ENCODE data around the gene HTRA3.
"Not testable (repeated sequence)": the region's sequence is repeated elsewhere in the genome, so short reads cannot be mapped to it uniquely, and the experiment has no call there.

GRCh38 chr4:8341281-8341680 is 71.7 kb downstream of the HTRA3 start:
- TF ChIP-seq CTCF, EZH2, EZH2phosphoT487 (IDR thresholded peaks at IDR 0.05): not testable (repeated sequence)

Measured in neural progenitor cell (in vitro differentiated cells).